Loucy (cell line): ENCODE results near the gene CCPG1.

Experiments used
- H2AFZ ChIP-seq: fragments of 200-600 bp; sonication (generic); 2 replicates; pipeline ENCODE4 v1.6.0; 2016; ENCODE audit warnings: antibody characterized with exemption, mild to moderate bottlenecking, low read length, moderate library complexity
- H3F3A ChIP-seq: fragments of 200-600 bp; 2 replicates; pipeline ENCODE4 v1.6.0; 2016; ENCODE audit warnings: antibody characterized with exemption, low read depth, mild to moderate bottlenecking
- H3K27me3 ChIP-seq: fragments of 200-600 bp; sonication (generic); 2 replicates; pipeline ENCODE4 v1.6.1; 2014; ENCODE audit warnings: low read length, mild to moderate bottlenecking; ENCODE audit not compliant: insufficient read depth, poor library complexity, severe bottlenecking
- H3K36me3 ChIP-seq: fragments of 200-600 bp; sonication (generic); 2 replicates; pipeline ENCODE4 v1.6.1; 2016; ENCODE audit warnings: low read length; ENCODE audit not compliant: insufficient read depth
- H3K4me1 ChIP-seq: fragments of 200-600 bp; sonication (generic); 2 replicates; pipeline ENCODE4 v1.5.1; 2014; ENCODE audit warnings: low read length, mild to moderate bottlenecking; ENCODE audit not compliant: insufficient read depth, poor library complexity, severe bottlenecking
- H3K4me2 ChIP-seq: fragments of 200-600 bp; sonication (generic); 2 replicates; pipeline ENCODE4 v1.6.0; 2014; ENCODE audit warnings: antibody characterized with exemption, low read length, low read depth, mild to moderate bottlenecking; ENCODE audit not compliant: poor library complexity, severe bottlenecking
- H3K4me3 ChIP-seq: fragments of 200-600 bp; sonication (generic); 2 replicates; pipeline ENCODE4 v1.5.1; 2014; ENCODE audit warnings: low read length, mild to moderate bottlenecking, mixed read lengths; ENCODE audit not compliant: poor library complexity, severe bottlenecking
- H3K79me2 ChIP-seq: fragments of 200-600 bp; sonication (generic); 2 replicates; pipeline ENCODE4 v1.6.1; 2014; ENCODE audit warnings: low read length; ENCODE audit not compliant: insufficient read depth
- H3K9ac ChIP-seq: fragments of 200-600 bp; sonication (generic); 2 replicates; pipeline ENCODE4 v1.6.0; 2014; ENCODE audit warnings: mild to moderate bottlenecking, low read depth, low read length, moderate library complexity; ENCODE audit not compliant: poor library complexity, severe bottlenecking
- H3K9me2 ChIP-seq: fragments of 200-600 bp; sonication (generic); replicated peaks from 2 replicates; pipeline ENCODE4 v1.6.1; 2016; ENCODE audit warnings: low read depth, low read length, mixed read lengths
- H3K9me3 ChIP-seq: fragments of 200-600 bp; sonication (generic); 2 replicates; pipeline ENCODE4 v1.6.1; 2014; ENCODE audit warnings: mild to moderate bottlenecking, antibody characterized with exemption, low read length, low read depth; ENCODE audit not compliant: insufficient read depth
- H4K20me1 ChIP-seq: fragments of 200-600 bp; sonication (generic); 2 replicates; pipeline ENCODE4 v1.6.0; 2014; ENCODE audit warnings: antibody characterized with exemption, low read length, mild to moderate bottlenecking; ENCODE audit not compliant: insufficient read depth, poor library complexity, severe bottlenecking
- CTCF ChIP-seq: fragments of 200-600 bp; sonication (generic); conservative IDR thresholded peaks from 2 replicates; pipeline ENCODE4 v1.5.1; 2014; ENCODE audit warnings: mild to moderate bottlenecking, antibody characterized with exemption, low read length
- EZH2phosphoT487 ChIP-seq: fragments of 200-600 bp; IDR thresholded peaks from 2 replicates; pipeline ENCODE4 v1.6.1; 2018; ENCODE audit warnings: antibody characterized with exemption, mild to moderate bottlenecking, moderate library complexity, borderline replicate concordance

Gene CCPG1

GRCh38 chr15:55398243-55398642 lies 9.9 kb downstream of the CCPG1 start:
- H3K4me1 ChIP-seq: peaks cover 30% of the 10 kb centered on the region
- H3K9me3 ChIP-seq: peaks cover 4% of the 10 kb centered on the region; the same call in 1 of the 2 replicates
- no peak overlapping the region for H2AFZ ChIP-seq
- no peak for TF ChIP-seq EZH2phosphoT487
- no peak for TF ChIP-seq CTCF
- H3F3A ChIP-seq: peaks cover 9% of the 10 kb centered on the region; the same call in 1 of the 2 replicates
- no peaks in the 10 kb centered on the region for H3K36me3 ChIP-seq
- peaks cover 32% of the 10 kb centered on the region for H3K79me2 ChIP-seq
- no peak overlapping the region for H3K9ac ChIP-seq
- H3K9me2 ChIP-seq: no peaks in the 10 kb centered on the region
- no peaks in the 10 kb centered on the region for H4K20me1 ChIP-seq
- H3K27me3 ChIP-seq: no peaks in the 10 kb centered on the region
- H3K4me3 ChIP-seq: no peak overlapping the region
- no peak overlapping the region for H3K4me2 ChIP-seq

GRCh38 chr15:55394694-55395093 lies 13.5 kb downstream of the CCPG1 start:
- TF ChIP-seq EZH2phosphoT487 (no peak), CTCF (no peak)
- no peak overlapping the region for H3K4me3 ChIP-seq
- no peaks in the 10 kb centered on the region for H3K36me3 ChIP-seq
- H3K9ac ChIP-seq: no peak overlapping the region
- H3K4me1 ChIP-seq: peaks cover 4% of the 10 kb centered on the region
- H3K27me3 ChIP-seq: no peaks in the 10 kb centered on the region
- H3K4me2 ChIP-seq: no peak overlapping the region
- H3F3A ChIP-seq: no peaks in the 10 kb centered on the region
- H3K9me3 ChIP-seq: peaks cover 4% of the 10 kb centered on the region; the same call in 1 of the 2 replicates
- no peaks in the 10 kb centered on the region for H4K20me1 ChIP-seq
- H2AFZ ChIP-seq: no peak overlapping the region
- H3K79me2 ChIP-seq: peaks cover 3% of the 10 kb centered on the region
- no peaks in the 10 kb centered on the region for H3K9me2 ChIP-seq

GRCh38 chr15:55389264-55389607 lies 18.9 kb downstream of the CCPG1 start:
- Histone ChIP-seq H2AFZ (no peak overlapping the region), H3K4me3 (no peak overlapping the region), H3K9me3 (no peaks in the 10 kb centered on the region), H3K36me3 (peaks cover 5% of the 10 kb centered on the region; the same call in 1 of the 2 replicates), H3K79me2 (no peaks in the 10 kb centered on the region), H3K4me2 (no peak overlapping the region), H4K20me1 (no peaks in the 10 kb centered on the region), H3K9me2 (no peaks in the 10 kb centered on the region), H3K4me1 (no peaks in the 10 kb centered on the region), H3K27me3 (no peaks in the 10 kb centered on the region), H3F3A (no peaks in the 10 kb centered on the region), H3K9ac (no peak overlapping the region)
- no peak for TF ChIP-seq CTCF
- no peak for TF ChIP-seq EZH2phosphoT487
